Adrenal gland (tissue), 5 donors: ENCODE results near the gene CAMK1.

Source experiments
- CTCF ChIP-seq, 6 experiments: fragments of 450-650 bp in 4 of 6; fragments of 200-600 bp in 2 of 6; sonication (generic) in 1 of 6; IDR thresholded peaks; 1 replicate in 5 of 6; 2 replicates in 1 of 6; pipeline versions ENCODE4 v1.5.1 to v1.8.0; 2016 to 2021; ENCODE audit warnings: antibody characterized with exemption in 6 of 6, mild to moderate bottlenecking in 2 of 6, moderate library complexity in 1 of 6
- POLR2A ChIP-seq, 2 donors: fragments of 450-650 bp; IDR thresholded peaks; one replicate each; pipeline ENCODE4 v1.6.1; 2017; ENCODE audit warnings: antibody characterized with exemption in 2 of 2, mild to moderate bottlenecking in 2 of 2, moderate library complexity in 1 of 2
- donor health status: DM: no; HTN: no; CAD: no.

GRCh38 chr3:9762871-9763270 is 6.9 kb downstream of the CAMK1 start:
- TF ChIP-seq CTCF (IDR thresholded peaks at IDR 0.05) (no peak), POLR2A (IDR thresholded peaks at IDR 0.05) (no peak)
